T-helper 2 cell treated with Interferon-gamma antibody and Interleukin-4, amounts not matched to agents 5 μg/mL and 100 μg/mL, for 36 hours (primary cell): Measurements from ENCODE around the gene TENM4.

Source experiments
- DNase-seq: peaks from one replicate; pipeline ENCODE4 v3.0.0; 2021; ENCODE audit warnings: low spot score
- H3K27ac Mint-ChIP-seq: one replicate; pipeline ENCODE4 v1.8.0; 2021; ENCODE audit warnings: mild to moderate bottlenecking, mixed read lengths
- H3K27me3 Mint-ChIP-seq: one replicate; pipeline ENCODE4 v1.8.0; 2021; ENCODE audit warnings: low read depth, mixed read lengths
- H3K36me3 Mint-ChIP-seq: one replicate; pipeline ENCODE4 v1.8.0; 2021; ENCODE audit warnings: low read depth, mixed read lengths
- H3K4me1 Mint-ChIP-seq: one replicate; pipeline ENCODE4 v1.8.0; 2021; ENCODE audit warnings: low read depth, mixed read lengths
- H3K4me3 Mint-ChIP-seq: one replicate; pipeline ENCODE4 v1.8.0; 2022; ENCODE audit warnings: mild to moderate bottlenecking, moderate library complexity, mixed read lengths
- H3K9me3 Mint-ChIP-seq: one replicate; pipeline ENCODE4 v1.8.0; 2021; ENCODE audit warnings: mixed read lengths

Gene TENM4

GRCh38 chr11:78667461-78667860 is 773.4 kb downstream of the TENM4 start:
- no peak for DNase-seq
- H3K27me3 Mint-ChIP-seq: peaks cover 6% of the 10 kb centered on the region
- no peaks in the 10 kb centered on the region for H3K4me1 Mint-ChIP-seq
- no peaks in the 10 kb centered on the region for H3K36me3 Mint-ChIP-seq
- H3K27ac Mint-ChIP-seq: no peak overlapping the region
- no peaks in the 10 kb centered on the region for H3K9me3 Mint-ChIP-seq
- no peak overlapping the region for H3K4me3 Mint-ChIP-seq

- Mint-ChIP-seq H3K4me3 (no peak overlapping the region), H3K36me3 (no peaks in the 10 kb centered on the region), H3K27ac (no peak overlapping the region), H3K27me3 (peaks cover 6% of the 10 kb centered on the region), H3K9me3 (no peaks in the 10 kb centered on the region), H3K4me1 (no peaks in the 10 kb centered on the region)
- DNase-seq: no peak
These were observed 774.1 kb downstream of the TENM4 start for GRCh38 chr11:78666675-78667160.

GRCh38 chr11:78664636-78665035 is 776.2 kb downstream of the TENM4 start:
- Mint-ChIP-seq H3K27me3 (peaks cover 8% of the 10 kb centered on the region), H3K4me1 (no peaks in the 10 kb centered on the region), H3K4me3 (no peak overlapping the region), H3K9me3 (no peaks in the 10 kb centered on the region), H3K27ac (no peak overlapping the region), H3K36me3 (no peaks in the 10 kb centered on the region)
- DNase-seq: no peak

DNA sequence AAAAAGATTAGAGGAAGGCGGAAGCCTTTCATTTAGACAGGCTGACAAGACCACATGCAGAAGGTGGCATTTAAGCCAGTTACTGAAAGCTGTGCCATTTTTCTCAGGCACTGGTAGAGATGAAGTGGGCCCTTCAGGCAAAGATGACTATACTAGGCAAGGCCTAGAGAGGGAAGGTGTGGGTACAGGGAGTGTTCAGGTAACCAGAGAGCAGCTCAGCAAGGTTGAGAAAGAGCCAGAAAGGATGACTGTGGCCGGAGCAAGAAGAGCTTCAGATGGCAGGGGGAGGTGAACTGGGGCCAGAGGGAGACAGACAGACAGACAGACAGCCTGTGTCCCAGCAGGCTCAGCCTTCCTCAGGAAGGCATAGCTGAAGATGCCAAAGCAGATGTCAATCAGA is 778.0 kb downstream of the TENM4 start:
- Mint-ChIP-seq H3K36me3 (no peaks in the 10 kb centered on the region), H3K9me3 (no peaks in the 10 kb centered on the region), H3K27ac (no peak overlapping the region), H3K4me3 (no peak overlapping the region), H3K4me1 (no peaks in the 10 kb centered on the region), H3K27me3 (peaks cover 9% of the 10 kb centered on the region)
- DNase-seq: no peak

GRCh38 chr11:78660471-78660870 is 780.4 kb downstream of the TENM4 start:
- no peak overlapping the region for H3K4me3 Mint-ChIP-seq
- H3K36me3 Mint-ChIP-seq: no peaks in the 10 kb centered on the region
- no peak for DNase-seq
- H3K9me3 Mint-ChIP-seq: no peaks in the 10 kb centered on the region
- no peaks in the 10 kb centered on the region for H3K4me1 Mint-ChIP-seq
- peaks cover 5% of the 10 kb centered on the region for H3K27me3 Mint-ChIP-seq
- H3K27ac Mint-ChIP-seq: no peak overlapping the region

GRCh38 chr11:78659326-78660270 is 781.2 kb downstream of the TENM4 start:
- peaks cover 5% of the 10 kb centered on the region for H3K27me3 Mint-ChIP-seq
- H3K27ac Mint-ChIP-seq: no peak overlapping the region
- no peak for DNase-seq
- H3K36me3 Mint-ChIP-seq: no peaks in the 10 kb centered on the region
- H3K4me3 Mint-ChIP-seq: no peak overlapping the region
- H3K4me1 Mint-ChIP-seq: no peaks in the 10 kb centered on the region
- H3K9me3 Mint-ChIP-seq: no peaks in the 10 kb centered on the region

DNA sequence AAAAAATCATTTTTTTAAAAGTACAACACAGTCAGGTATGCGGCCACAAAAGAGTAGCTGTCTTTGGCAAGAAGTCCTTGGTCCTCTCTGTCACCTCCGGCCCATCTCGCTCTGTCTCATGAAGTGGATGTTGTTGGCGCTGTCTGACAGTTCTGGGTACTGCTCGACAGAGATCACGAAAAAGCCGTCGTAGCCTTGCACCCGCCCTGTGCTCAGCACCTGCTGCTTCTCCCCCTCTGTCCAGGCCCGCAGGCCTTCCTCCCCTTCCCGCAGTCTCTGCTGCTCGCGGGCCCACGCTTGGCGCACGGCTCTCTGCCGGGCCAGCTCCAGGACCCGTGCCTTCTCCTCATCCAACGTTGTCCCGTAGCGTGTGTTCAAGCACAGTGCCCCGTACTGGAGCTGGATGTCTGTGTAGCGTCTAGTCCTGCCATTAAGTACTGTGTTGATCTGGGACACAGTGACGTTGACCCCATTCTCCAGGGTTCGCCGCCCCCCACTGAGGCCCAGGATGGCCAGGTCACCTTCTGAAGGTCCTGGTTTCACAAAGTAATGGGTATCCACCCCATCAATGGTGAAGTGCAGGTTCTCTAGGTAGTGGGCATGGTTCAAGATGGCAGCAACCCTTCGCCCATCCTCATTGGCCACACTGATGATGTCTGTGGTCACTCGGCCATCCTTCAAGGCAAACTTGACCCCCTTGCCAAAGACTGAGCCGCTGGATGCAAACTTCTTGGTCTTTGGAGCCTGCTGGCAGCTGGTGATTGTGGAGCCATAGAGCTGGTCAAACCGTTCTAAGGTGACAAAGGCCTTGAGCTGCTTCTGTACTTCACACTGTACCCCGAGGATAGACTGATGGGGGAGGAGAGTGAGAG is 782.6 kb downstream of the TENM4 start:
- Mint-ChIP-seq H3K36me3 (no peaks in the 10 kb centered on the region), H3K4me3 (no peak overlapping the region), H3K9me3 (no peaks in the 10 kb centered on the region), H3K27me3 (peaks cover 5% of the 10 kb centered on the region), H3K27ac (no peak overlapping the region), H3K4me1 (no peaks in the 10 kb centered on the region)
- DNase-seq: no peak

GRCh38 chr11:78657441-78657840 is 783.4 kb downstream of the TENM4 start:
- no peak overlapping the region for H3K4me3 Mint-ChIP-seq
- H3K27me3 Mint-ChIP-seq: peaks cover 5% of the 10 kb centered on the region
- no peak overlapping the region for H3K27ac Mint-ChIP-seq
- no peaks in the 10 kb centered on the region for H3K4me1 Mint-ChIP-seq
- DNase-seq: no peak
- H3K9me3 Mint-ChIP-seq: no peaks in the 10 kb centered on the region
- H3K36me3 Mint-ChIP-seq: no peaks in the 10 kb centered on the region

DNA sequence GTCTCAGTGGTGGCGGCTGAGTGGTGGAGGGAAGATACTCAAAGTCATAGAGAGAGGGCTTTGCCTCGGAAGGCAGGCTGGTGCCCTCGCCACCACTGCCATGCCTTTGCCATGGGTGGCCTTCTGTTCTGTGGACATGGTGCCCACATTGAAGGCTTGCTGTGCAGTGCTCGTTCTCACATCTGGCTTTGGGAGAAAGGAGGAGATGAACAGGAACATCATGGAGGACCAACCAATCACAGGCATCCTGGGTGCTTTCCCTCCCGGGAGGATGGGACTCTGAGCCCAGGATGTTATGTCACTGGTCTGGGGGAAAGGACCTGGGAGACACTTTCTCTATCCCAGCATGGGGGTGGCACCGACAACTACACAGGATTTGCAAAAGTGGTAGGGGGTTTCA is 783.8 kb downstream of the TENM4 start:
- Mint-ChIP-seq H3K4me1 (no peaks in the 10 kb centered on the region), H3K4me3 (no peak overlapping the region), H3K27ac (no peak overlapping the region), H3K9me3 (no peaks in the 10 kb centered on the region), H3K27me3 (peaks cover 5% of the 10 kb centered on the region), H3K36me3 (no peaks in the 10 kb centered on the region)
- no peak for DNase-seq

DNA sequence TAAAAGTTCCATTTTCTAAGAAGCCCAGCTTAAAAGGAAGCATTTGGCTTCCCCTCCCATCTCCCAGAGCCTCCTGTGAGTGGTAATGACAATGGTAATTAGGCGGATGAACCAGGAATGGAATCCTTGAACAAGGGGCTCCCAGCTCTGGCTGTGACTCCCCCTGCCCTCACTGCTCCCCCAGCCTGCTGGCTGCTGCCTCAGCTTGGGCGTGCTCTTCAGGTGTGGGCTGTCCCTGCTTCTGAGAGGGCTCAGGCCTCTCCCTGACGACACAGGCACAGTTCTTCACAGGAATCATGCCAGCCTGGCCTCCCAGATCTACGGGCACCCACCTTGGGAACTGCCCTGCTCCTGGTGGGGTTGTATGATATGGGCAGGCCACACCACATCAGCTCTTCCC is 784.5 kb downstream of the TENM4 start:
- no peak for DNase-seq
- no peaks in the 10 kb centered on the region for H3K36me3 Mint-ChIP-seq
- peaks cover 5% of the 10 kb centered on the region for H3K27me3 Mint-ChIP-seq
- no peaks in the 10 kb centered on the region for H3K9me3 Mint-ChIP-seq
- no peak overlapping the region for H3K4me3 Mint-ChIP-seq
- no peaks in the 10 kb centered on the region for H3K4me1 Mint-ChIP-seq
- H3K27ac Mint-ChIP-seq: no peak overlapping the region

GRCh38 chr11:78655561-78655960 is 785.3 kb downstream of the TENM4 start:
- DNase-seq: no peak
- Mint-ChIP-seq H3K9me3 (no peaks in the 10 kb centered on the region), H3K27me3 (peaks cover 5% of the 10 kb centered on the region), H3K27ac (no peak overlapping the region), H3K4me1 (peaks cover 2% of the 10 kb centered on the region), H3K4me3 (no peak overlapping the region), H3K36me3 (no peaks in the 10 kb centered on the region)

DNA sequence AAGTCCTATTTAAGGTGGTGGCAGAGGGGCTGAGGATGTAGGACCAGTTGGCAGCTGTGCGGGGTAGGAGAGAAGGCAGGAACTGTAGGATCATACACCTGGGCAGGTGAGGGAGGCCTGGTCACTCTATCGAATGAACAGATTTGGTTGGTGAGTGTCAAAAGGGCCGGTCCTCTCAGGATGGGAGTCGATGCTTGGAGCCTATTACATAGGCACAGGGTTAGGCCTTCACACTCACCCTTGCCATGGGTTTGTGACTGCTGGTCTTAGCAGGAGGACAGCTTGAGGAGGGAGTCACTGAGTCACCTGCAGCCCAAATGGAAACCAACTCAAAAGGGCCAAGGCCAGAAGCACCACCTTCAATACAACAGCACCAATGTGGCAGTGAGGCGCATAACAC is 786.0 kb downstream of the TENM4 start:
- no peak overlapping the region for H3K27ac Mint-ChIP-seq
- H3K27me3 Mint-ChIP-seq: peaks cover 3% of the 10 kb centered on the region
- no peaks in the 10 kb centered on the region for H3K36me3 Mint-ChIP-seq
- no peak for DNase-seq
- H3K4me3 Mint-ChIP-seq: no peak overlapping the region
- peaks cover 2% of the 10 kb centered on the region for H3K4me1 Mint-ChIP-seq
- no peaks in the 10 kb centered on the region for H3K9me3 Mint-ChIP-seq

GRCh38 chr11:78654071-78654470 is 786.8 kb downstream of the TENM4 start:
- Mint-ChIP-seq H3K27ac (no peak overlapping the region), H3K4me1 (peaks cover 2% of the 10 kb centered on the region), H3K27me3 (peaks cover 3% of the 10 kb centered on the region), H3K9me3 (no peaks in the 10 kb centered on the region), H3K36me3 (no peaks in the 10 kb centered on the region), H3K4me3 (no peak overlapping the region)
- DNase-seq: no peak

DNA sequence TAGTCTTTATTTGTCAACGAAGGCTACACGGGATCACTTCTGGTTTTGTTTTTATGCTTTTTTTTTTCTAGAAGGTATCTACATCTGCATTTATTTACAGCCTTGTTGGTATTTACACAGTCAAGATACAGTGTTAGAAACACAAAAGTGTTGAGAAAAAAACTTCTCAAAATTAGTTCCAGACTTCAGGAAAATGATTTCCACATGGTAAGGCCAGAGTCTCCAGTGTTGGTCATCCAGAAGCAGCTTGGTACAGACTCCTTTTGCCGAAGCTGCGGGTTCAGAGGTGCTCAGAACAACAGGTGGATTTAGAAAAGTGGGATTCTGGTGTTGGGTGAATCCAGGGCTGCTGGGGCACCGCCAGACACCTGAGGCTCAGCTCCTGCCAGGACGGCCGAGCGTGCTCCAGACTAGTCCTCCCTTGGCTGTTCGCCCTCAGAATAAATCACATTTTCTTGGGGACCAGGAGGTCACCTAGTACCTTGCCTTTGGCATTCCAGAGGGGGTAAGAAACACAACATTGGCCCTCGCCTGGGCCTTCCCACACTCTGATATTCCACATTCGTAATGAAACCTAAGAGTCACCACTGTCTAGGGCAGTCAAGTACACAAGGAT is 787.4 kb downstream of the TENM4 start:
- no peak for DNase-seq
- no peaks in the 10 kb centered on the region for H3K27me3 Mint-ChIP-seq
- no peaks in the 10 kb centered on the region for H3K36me3 Mint-ChIP-seq
- H3K4me1 Mint-ChIP-seq: peaks cover 2% of the 10 kb centered on the region
- H3K4me3 Mint-ChIP-seq: no peak overlapping the region
- H3K27ac Mint-ChIP-seq: no peak overlapping the region
- no peaks in the 10 kb centered on the region for H3K9me3 Mint-ChIP-seq
